Activated CD4-positive, alpha-beta T cell treated with anti-CD3 and anti-CD28 coated beads, Interleukin-2, amount 50 U/mL, for 1 hour (primary cell): ENCODE data around the gene C7orf25.

Experiments
- DNase-seq: peaks from one replicate; pipeline ENCODE4 v3.0.0-alpha.2; 2020

The C7orf25 gene

GRCh38 chr7:42911454-42912447, at the start of gene C7orf25:
C7orf25 (minus strand) TSS chr7:42912070; CDS start chr7:42910900, 1,170 bp downstream.
- DNase-seq = peak; percentile 95

GRCh38 chr7:42961170-42961569, 49.3 kb upstream of the C7orf25 start:
- no peak for DNase-seq

- no peak for DNase-seq
Measured at GRCh38 chr7:42960762-42961161, 48.9 kb upstream of the C7orf25 start.

- DNase-seq = no peak
Measured at GRCh38 chr7:42959549-42959948, 47.7 kb upstream of the C7orf25 start.

- no peak for DNase-seq
Measured at GRCh38 chr7:42956062-42956461, 44.2 kb upstream of the C7orf25 start.

- DNase-seq = no peak
Measured at GRCh38 chr7:42953994-42954393, 42.1 kb upstream of the C7orf25 start.

DNA sequence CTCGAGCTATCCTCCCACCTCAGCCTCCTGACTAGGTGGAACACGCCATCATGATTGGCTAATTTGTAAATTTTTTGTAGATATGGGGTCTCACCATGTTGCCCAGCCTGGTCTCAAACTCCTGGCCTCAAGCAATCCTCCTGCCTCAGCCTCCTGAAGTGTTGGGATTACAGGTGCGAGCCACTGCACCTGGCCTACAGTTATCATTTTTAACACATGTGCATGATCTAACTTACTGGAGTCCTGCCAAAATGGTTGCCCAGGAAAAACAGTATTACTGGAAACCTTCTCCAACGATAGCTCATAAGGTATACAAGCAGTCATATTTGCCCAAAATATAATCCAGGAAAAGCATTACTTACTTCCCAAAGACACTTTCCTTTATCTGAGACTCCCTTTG, 40.5 kb upstream of the C7orf25 start:
- no peak for DNase-seq

- DNase-seq = no peak
Measured at GRCh38 chr7:42950417-42950816, 38.5 kb upstream of the C7orf25 start.

GRCh38 chr7:42947521-42947920, 35.7 kb upstream of the C7orf25 start:
- DNase-seq = no peak

DNA sequence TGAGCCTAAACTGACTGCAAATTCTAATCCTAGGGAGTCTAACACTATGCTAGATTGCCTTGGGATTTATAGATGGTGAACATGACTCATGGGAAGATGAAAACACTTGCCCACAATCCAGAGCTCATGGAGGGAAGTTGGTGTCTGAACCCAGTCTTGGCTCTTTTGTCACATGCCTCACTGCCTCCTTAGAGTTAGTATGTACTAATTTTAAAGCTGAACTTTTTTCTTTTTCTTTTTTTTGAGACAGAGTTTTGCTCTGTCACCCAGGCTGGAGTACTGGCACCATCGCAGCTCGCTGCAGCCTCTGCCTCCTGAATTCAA, 34.7 kb upstream of the C7orf25 start:
- no peak for DNase-seq

- DNase-seq = no peak
Measured at GRCh38 chr7:42945821-42946626, 34.2 kb upstream of the C7orf25 start.

- DNase-seq = peak; percentile 80
Measured at GRCh38 chr7:42940985-42941847, 29.3 kb upstream of the C7orf25 start.

GRCh38 chr7:42939457-42940240, 27.8 kb upstream of the C7orf25 start:
- DNase-seq = no peak

DNA sequence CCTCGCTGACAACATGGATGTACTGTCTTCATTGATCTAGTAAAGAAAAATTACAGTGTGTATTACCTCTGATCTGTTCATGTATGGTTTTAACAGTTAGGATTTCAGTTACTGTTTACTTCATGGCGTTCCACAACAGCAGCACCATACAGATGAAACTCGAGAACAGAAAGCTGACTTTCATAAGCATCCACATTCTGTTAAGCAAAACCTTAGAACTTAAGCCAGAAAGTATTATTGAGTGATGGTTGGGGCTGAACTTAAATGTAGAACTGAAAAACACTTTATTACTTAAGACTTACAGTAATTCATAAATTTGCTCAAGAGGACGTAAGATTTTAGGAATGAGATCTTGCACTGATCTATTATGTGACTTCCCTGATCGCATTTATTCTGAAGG, 24.0 kb upstream of the C7orf25 start:
- DNase-seq = no peak

- DNase-seq = no peak
Measured at GRCh38 chr7:42934291-42934690, 22.4 kb upstream of the C7orf25 start.

DNA sequence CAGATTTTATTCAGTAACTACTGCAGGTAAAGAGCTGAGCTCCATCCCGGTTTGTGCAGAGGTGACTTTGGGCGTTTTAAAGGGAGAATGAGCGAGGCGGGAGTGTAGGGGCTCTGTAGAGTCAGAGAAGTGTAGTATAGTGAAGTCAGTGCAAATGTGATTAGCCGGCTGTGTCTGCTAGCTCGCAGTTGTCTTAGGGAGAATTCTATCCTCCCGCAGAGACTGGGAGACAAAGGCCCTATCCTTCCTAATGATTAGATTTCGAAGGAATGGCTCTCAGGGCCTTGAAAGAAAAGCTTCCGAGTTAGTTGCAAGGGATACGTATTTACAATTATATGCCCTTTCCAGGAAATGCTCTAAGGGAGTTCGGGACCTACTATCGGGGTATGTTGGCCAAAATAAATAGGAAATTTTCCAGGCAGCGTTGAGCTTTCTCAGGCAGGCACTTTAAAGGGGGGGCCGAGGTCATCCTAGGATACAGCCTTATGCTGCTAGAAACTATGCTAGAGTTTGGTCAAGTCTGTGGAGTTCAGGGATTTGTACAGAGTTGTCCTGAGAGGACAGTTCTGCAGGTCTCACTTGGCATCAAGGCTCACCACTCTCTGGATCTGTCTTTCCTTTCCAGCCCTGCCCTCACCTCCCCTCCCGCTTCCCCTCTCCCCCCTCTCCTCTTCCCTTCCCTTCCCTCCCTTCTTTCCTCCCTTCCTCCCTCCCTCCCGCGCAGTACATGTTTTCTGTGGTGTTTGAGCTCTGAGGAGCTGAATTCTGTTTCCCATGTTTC, 21.1 kb upstream of the C7orf25 start:
- DNase-seq = no peak

DNA sequence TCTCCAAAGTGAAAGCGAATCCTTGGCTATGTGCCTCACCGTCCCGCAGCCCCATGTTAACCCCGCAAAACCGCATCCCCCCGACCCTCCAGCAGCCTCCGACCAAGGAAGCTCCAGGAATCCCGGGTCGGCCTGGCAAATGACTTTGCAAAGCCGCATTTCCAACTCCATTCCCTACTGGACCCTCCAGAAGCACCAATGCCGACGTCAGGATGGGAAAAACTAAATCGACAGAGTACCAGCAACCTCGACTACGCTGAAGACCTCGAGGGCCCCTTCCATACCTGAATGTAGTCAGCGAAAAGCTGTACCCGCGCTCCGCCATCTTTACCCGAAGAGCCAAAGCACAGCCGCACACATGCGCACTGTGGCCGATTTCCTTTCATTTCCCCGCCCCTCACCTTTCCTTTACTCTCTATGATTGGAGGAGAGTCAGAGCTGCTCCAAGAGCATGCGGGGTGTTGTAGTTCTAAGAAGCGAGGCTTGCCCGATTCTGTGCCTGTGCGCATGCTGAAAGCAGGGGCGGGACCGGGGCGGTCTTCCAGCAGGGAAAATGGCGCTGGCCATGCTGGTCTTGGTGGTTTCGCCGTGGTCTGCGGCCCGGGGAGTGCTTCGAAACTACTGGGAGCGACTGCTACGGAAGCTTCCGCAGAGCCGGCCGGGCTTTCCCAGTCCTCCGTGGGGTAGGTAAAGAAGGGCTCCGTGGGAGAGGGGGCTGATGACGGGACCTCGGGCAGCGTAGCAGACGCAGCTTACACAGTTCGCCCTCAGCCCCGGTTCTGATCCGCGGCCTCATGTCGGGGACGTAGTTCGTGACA, 20.2 kb upstream of the C7orf25 start, which contains the start of the genes MRPL32 and PSMA2:
Gene MRPL32, plus strand, starts transcription at position 543 of the 818 bp plus-strand sequence. Its CDS starts 11 bp downstream, at position 554.
Gene PSMA2, minus strand, starts transcription at position 341 of the 818 bp plus-strand sequence. Its CDS starts 16 bp downstream, at position 325.
- peak; percentile 90 for DNase-seq

- no peak for DNase-seq
Measured at GRCh38 chr7:42931447-42931833, 19.6 kb upstream of the C7orf25 start.

DNA sequence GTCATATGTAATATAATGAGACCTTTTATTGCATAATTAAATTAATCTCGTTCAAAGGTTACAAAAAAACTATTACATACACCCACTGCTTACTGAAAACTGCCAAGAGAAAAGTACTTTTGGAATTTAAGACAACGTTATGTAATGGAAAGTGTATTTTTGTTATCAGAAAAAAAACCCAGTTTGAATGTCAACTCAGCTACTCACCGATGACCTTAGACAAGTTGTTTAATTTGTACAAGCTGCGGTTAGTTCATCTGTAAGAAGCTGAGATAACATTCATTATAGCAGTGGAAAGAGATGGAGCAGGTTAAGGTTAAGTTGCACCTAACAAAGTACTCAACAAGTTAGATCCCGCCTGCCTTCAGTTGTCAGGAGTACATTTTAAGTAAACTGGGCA, 19.0 kb upstream of the C7orf25 start:
- no peak for DNase-seq

- no peak for DNase-seq
Measured at GRCh38 chr7:42929449-42929848, 17.6 kb upstream of the C7orf25 start.
